C4-2B (cell line): ENCODE measurements around the gene NOC2L.

Experiments used
- CTCF ChIP-seq: fragments of 450-650 bp; conservative IDR thresholded peaks from 2 replicates; pipeline ENCODE4 v1.5.1; 2017; ENCODE audit warnings: mild to moderate bottlenecking
- ZFX ChIP-seq: fragments of 450-650 bp; IDR thresholded peaks from 2 replicates; pipeline ENCODE4 v1.6.1; 2017

- TF ChIP-seq ZFX (no peak), CTCF (no peak)
Measured at GRCh38 chr1:996851-997712, 38.0 kb upstream of the NOC2L start.
